DND-41 (cell line): Measurements from ENCODE around the gene VIPR1.

ENCODE experiments used
- ATAC-seq: fragments of 200-7000 bp; cut with Tn5 transposase; 3 replicates; pipeline ENCODE4 v1.9.1; 2021; ENCODE audit warnings: low read depth; ENCODE audit not compliant: insufficient read depth
- DNase-seq: peaks from one replicate; pipeline ENCODE4 v3.0.0-alpha.2; 2020
- H2AFZ ChIP-seq: 2 replicates; pipeline ENCODE4 v1.6.0; 2012; ENCODE audit warnings: low read depth, low read length
- H3K27ac ChIP-seq: 2 replicates; pipeline ENCODE4 v1.5.1; 2012; ENCODE audit warnings: low read length, inconsistent platforms
- H3K27me3 ChIP-seq: fragments of 200-600 bp; sonication (generic); 2 replicates; pipeline ENCODE4 v1.6.0; 2012; ENCODE audit warnings: low read length, mild to moderate bottlenecking, inconsistent platforms; ENCODE audit not compliant: insufficient read depth, poor library complexity
- H3K36me3 ChIP-seq: 2 replicates; pipeline ENCODE4 v1.5.1; 2012; ENCODE audit warnings: low read length, inconsistent platforms; ENCODE audit not compliant: insufficient read depth
- H3K4me1 ChIP-seq: 2 replicates; pipeline ENCODE4 v1.5.1; 2012; ENCODE audit warnings: mild to moderate bottlenecking, low read length; ENCODE audit not compliant: insufficient read depth
- H3K4me2 ChIP-seq: 2 replicates; pipeline ENCODE4 v1.6.0; 2012; ENCODE audit warnings: mild to moderate bottlenecking, moderate library complexity, low read length, inconsistent platforms; ENCODE audit not compliant: insufficient read depth
- H3K4me3 ChIP-seq, 2 experiments: fragments of 200-600 bp in 1 of 2; shearing (Covaris generic) in 1 of 2; 2 replicates each; pipeline ENCODE4 v1.5.1; 2012 to 2016; ENCODE audit warnings: inconsistent platforms in 2 of 2, low read length in 2 of 2, mild to moderate bottlenecking in 2 of 2, low read depth in 1 of 2, moderate library complexity in 1 of 2
- H3K79me2 ChIP-seq: 2 replicates; pipeline ENCODE4 v1.6.0; 2012; ENCODE audit warnings: low read length, inconsistent platforms; ENCODE audit not compliant: insufficient read depth
- H3K9ac ChIP-seq: 2 replicates; pipeline ENCODE4 v1.6.0; 2012; ENCODE audit warnings: low read depth, mild to moderate bottlenecking, inconsistent platforms, low read length, moderate library complexity
- H3K9me3 ChIP-seq: 2 replicates; pipeline ENCODE4 v1.5.1; 2012; ENCODE audit warnings: low read length, moderate library complexity, mild to moderate bottlenecking, inconsistent platforms; ENCODE audit not compliant: insufficient read depth, severe bottlenecking
- H4K20me1 ChIP-seq: 2 replicates; pipeline ENCODE4 v1.6.0; 2012; ENCODE audit warnings: low read length; ENCODE audit not compliant: insufficient read depth
- EZH2 ChIP-seq: IDR thresholded peaks from 3 replicates; pipeline ENCODE4 v1.6.1; 2012; ENCODE audit warnings: borderline replicate concordance, low read depth, mild to moderate bottlenecking, moderate library complexity, low read length, inconsistent platforms; ENCODE audit not compliant: severe bottlenecking
- TF ChIP-seq, protein P1 (sequence below): IDR thresholded peaks from 2 replicates; pipeline ENCODE4 v1.5.1; 2012; ENCODE audit warnings: borderline replicate concordance, low read length, moderate library complexity, mild to moderate bottlenecking; ENCODE audit not compliant: poor library complexity, severe bottlenecking; ENCODE audit errors: extremely low read depth

Gene VIPR1

DNA sequence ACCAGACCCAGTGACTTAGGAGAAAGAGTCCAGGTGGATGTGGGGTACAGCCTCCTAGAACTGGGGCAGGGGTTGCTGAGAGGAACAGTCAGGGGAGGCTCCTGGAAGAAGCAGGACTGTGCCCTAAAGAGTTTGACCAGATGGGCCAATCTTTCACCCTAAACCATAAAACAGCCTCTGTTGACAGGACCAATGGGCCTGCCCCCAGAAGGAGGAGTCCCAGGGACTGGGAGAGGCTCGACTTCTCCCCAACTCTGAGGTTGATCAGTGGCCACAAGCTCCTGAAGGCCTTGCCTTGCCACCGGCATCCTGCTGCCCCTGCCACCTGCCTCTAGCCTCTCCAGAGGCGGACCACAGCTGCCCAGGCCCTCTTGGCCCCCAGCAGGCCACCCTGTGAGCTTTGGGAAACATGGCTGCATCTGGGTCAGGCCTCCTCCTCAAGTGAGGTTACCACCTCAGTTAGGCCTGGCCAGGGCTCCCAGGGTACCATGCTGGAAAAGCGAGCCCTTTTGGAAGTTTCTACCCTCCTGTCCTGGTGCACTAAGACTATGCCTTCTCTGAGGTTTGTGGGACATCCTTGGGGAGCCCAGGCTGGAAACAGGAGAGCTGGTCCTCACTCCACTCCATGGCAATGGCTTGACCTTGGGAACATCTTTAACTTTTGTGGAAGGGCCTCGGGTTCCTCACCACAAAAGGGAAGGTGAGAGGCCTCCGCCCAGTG lies 2.8 kb downstream of the VIPR1 start:
- H3K79me2 ChIP-seq, result no peaks in the 10 kb centered on the region
- DNase-seq (no peak), ATAC-seq (no peak)
- H3K9ac ChIP-seq, result no peak overlapping the region
- no peaks in the 10 kb centered on the region for H3K9me3 ChIP-seq
- H3K27ac ChIP-seq, result no peak overlapping the region
- H3K4me3 ChIP-seq, result no peak overlapping the region
- TF ChIP-seq, protein P1, sequence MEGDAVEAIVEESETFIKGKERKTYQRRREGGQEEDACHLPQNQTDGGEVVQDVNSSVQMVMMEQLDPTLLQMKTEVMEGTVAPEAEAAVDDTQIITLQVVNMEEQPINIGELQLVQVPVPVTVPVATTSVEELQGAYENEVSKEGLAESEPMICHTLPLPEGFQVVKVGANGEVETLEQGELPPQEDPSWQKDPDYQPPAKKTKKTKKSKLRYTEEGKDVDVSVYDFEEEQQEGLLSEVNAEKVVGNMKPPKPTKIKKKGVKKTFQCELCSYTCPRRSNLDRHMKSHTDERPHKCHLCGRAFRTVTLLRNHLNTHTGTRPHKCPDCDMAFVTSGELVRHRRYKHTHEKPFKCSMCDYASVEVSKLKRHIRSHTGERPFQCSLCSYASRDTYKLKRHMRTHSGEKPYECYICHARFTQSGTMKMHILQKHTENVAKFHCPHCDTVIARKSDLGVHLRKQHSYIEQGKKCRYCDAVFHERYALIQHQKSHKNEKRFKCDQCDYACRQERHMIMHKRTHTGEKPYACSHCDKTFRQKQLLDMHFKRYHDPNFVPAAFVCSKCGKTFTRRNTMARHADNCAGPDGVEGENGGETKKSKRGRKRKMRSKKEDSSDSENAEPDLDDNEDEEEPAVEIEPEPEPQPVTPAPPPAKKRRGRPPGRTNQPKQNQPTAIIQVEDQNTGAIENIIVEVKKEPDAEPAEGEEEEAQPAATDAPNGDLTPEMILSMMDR, result no peak
- TF ChIP-seq EZH2, result no peak
- H3K4me2 ChIP-seq, result no peak overlapping the region
- H3K27me3 ChIP-seq, result no peaks in the 10 kb centered on the region
- H3K4me1 ChIP-seq, result no peaks in the 10 kb centered on the region
- no peaks in the 10 kb centered on the region for H3K36me3 ChIP-seq
- no peaks in the 10 kb centered on the region for H4K20me1 ChIP-seq
- H2AFZ ChIP-seq, result no peak overlapping the region

DNA sequence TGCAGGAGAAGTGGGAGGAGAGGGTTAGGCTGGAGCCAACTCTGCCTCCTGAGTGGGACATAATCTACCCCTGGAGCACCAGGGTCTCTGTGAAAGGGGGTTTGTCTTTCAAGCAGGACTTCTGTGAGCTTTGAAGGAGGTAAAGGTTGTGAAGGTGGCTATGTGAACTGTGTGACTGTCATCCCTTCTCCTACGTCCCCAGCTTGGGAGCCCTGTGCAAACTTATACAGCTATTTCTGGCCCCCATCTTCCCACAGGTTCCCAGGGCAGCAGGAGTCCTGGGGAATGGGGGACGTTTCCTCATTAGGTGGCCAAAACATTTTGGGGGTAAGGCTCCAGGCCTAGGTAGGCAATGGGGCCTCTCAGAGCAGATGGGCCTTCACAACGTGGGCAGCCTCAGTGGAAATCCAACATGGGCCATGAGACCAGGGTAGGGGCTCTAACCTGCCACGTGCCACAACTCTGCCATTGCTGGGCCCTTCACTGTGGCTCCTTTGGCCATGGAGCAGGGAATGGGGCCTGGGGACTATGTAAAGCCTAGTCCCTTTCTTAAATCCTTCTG lies 3.5 kb downstream of the VIPR1 start:
- H3K9me3 ChIP-seq, result no peaks in the 10 kb centered on the region
- DNase-seq (no peak), ATAC-seq (no peak)
- no peaks in the 10 kb centered on the region for H3K27me3 ChIP-seq
- no peaks in the 10 kb centered on the region for H3K4me1 ChIP-seq
- H3K4me3 ChIP-seq, result no peak overlapping the region
- H3K4me2 ChIP-seq, result no peak overlapping the region
- H3K27ac ChIP-seq, result no peak overlapping the region
- no peak overlapping the region for H3K9ac ChIP-seq
- no peak for TF ChIP-seq EZH2
- H4K20me1 ChIP-seq, result no peaks in the 10 kb centered on the region
- no peaks in the 10 kb centered on the region for H3K79me2 ChIP-seq
- no peaks in the 10 kb centered on the region for H3K36me3 ChIP-seq
- no peak overlapping the region for H2AFZ ChIP-seq

DNA sequence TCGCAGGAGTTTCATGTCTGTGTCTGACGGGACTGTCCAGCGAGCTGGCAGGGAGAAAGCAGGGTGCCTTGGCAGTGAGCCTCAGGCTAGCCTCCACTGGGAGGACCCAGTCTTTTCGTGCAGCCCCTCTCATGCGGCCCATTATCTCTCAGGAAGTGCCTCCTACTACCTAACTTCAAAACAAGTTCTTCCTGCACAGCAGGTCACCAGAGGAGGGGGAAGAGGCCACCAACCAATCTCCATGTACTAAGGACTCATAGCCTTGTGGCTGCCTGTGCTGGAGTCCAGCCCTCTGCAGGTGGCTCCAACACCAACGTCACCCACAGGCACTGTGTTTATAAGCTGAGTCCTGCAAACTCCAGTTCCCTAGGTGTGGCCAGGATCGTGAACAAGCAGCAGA lies 4.8 kb downstream of the VIPR1 start:
- no peak for DNase-seq
- Histone ChIP-seq H3K4me3 (no peak overlapping the region), H3K4me2 (no peak overlapping the region), H3K9me3 (no peaks in the 10 kb centered on the region), H4K20me1 (no peaks in the 10 kb centered on the region), H2AFZ (no peak overlapping the region), H3K9ac (no peak overlapping the region), H3K4me1 (no peaks in the 10 kb centered on the region), H3K27me3 (no peaks in the 10 kb centered on the region), H3K79me2 (no peaks in the 10 kb centered on the region), H3K36me3 (no peaks in the 10 kb centered on the region), H3K27ac (no peak overlapping the region)
- TF ChIP-seq, protein P1, result no peak
- no peak for TF ChIP-seq EZH2
- ATAC-seq, result 0 out of 3 replicates have a peak, but pooled peaks have one; percentile 39

DNA sequence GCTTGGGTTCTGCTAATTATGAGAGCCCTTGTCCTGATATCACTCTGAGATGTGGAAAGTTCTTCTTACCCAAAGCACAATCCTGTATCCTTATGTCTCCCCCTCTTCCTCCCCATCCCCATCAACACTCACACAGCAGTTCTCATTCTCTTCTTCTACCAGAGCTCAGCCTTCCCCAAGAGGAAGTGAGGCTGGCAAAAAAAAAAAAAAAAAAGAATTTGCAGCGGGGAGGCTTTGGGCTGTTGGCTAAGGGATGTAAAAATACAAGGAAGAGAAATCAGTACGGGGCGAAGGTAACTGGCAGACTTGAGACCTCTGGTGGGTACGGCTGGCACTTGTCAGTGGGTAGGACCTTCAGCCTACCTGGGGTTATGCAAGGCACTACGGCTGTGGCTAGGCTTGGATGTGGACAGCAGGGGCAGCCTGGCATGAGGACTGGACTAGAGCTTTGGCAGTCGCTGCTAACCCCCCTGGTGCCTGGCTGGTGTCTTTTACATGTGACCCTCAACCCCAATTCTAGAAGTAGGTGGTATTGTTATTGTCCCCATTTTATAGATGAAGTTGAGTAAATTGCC lies 5.4 kb downstream of the VIPR1 start:
- no peaks in the 10 kb centered on the region for H3K4me1 ChIP-seq
- no peaks in the 10 kb centered on the region for H3K27me3 ChIP-seq
- no peaks in the 10 kb centered on the region for H3K36me3 ChIP-seq
- DNase-seq (no peak), ATAC-seq (no peak)
- H4K20me1 ChIP-seq, result no peaks in the 10 kb centered on the region
- TF ChIP-seq, protein P1, result no peak
- no peak for TF ChIP-seq EZH2
- H3K4me3 ChIP-seq, result no peak overlapping the region
- no peaks in the 10 kb centered on the region for H3K79me2 ChIP-seq
- H3K9me3 ChIP-seq, result no peaks in the 10 kb centered on the region
- H3K9ac ChIP-seq, result no peak overlapping the region
- H3K27ac ChIP-seq, result no peak overlapping the region
- no peak overlapping the region for H2AFZ ChIP-seq
- no peak overlapping the region for H3K4me2 ChIP-seq
